HCT116 (cell line): ENCODE measurements around the gene MYOM1. TPM values are rescaled to one million over a fixed set of nuclear protein-coding genes. Genes with fewer than 3 reads are reported as not detected.

Experiments
- ATAC-seq: fragments of 200-7000 bp; cut with Tn5 transposase; 2 replicates; pipeline ENCODE4 v1.9.1; 2020; ENCODE audit warnings: mild to moderate bottlenecking, moderate library complexity
- BruUV-seq: library from RNA; stranded (reverse); fragments of 400-500 nt; replicated peaks from 2 replicates; lab custom pipeline; 2021; lab: Mats Ljungman, UMichigan
- CTCF ChIA-PET: fragments of 300-600 bp; sonication (Branson Sonifier 250); formaldehyde crosslinking; loops from one replicate; lab custom pipeline; 2021; ENCODE audit warnings: antibody characterized with exemption; lab: Charles Lee
- POLR2A ChIA-PET: fragments of 300-600, 350-600 bp; sonication (Branson Sonifier 250); formaldehyde crosslinking; loops from one replicate; lab custom pipeline; 2021; ENCODE audit warnings: antibody characterized with exemption; lab: Charles Lee
- RAD21 ChIA-PET, 2 experiments: fragments of 300-600 bp; sonication (Branson Sonifier 250); formaldehyde crosslinking; loops; one replicate each; lab custom pipeline; 2023; ENCODE audit warnings: low total read pairs in 2 of 2; ENCODE audit not compliant: uncharacterized antibody in 2 of 2, unreplicated experiment in 2 of 2, low non-redundant PET in 1 of 2; lab: Charles Lee
- DNase-seq: peaks from one replicate; pipeline ENCODE4 v3.0.0-alpha.2; 2010; ENCODE audit warnings: low read depth, low spot score
- H2AFZ ChIP-seq: fragments of 200-600 bp; shearing (Covaris generic), sonication (generic); 2 replicates; pipeline ENCODE4 v1.6.1; 2017; ENCODE audit warnings: low read depth, mixed run types, mixed read lengths, antibody characterized with exemption, low read length; ENCODE audit not compliant: poor library complexity, severe bottlenecking
- H3K27ac ChIP-seq: 2 replicates; pipeline ENCODE4 v1.5.1; 2012; ENCODE audit warnings: low read depth, low read length
- H3K27me3 ChIP-seq: fragments of 200-600 bp; sonication (generic); 2 replicates; pipeline ENCODE4 v1.6.1; 2016; ENCODE audit warnings: mixed run types, low read length, mixed read lengths; ENCODE audit not compliant: insufficient read depth
- H3K36me3 ChIP-seq, 2 experiments: fragments of 200-500 bp in 1 of 2; fragments of 200-600 bp in 1 of 2; sonication (Bioruptor generic) in 1 of 2; sonication (generic) in 1 of 2; 2 replicates each; pipeline versions ENCODE4 v1.5.1 to v1.6.1; 2014 to 2016; ENCODE audit warnings: low read length in 2 of 2, inconsistent platforms in 1 of 2, mixed read lengths in 1 of 2, mixed run types in 1 of 2; ENCODE audit not compliant: insufficient read depth in 2 of 2, control insufficient read depth in 1 of 2
- H3K4me1 ChIP-seq, 2 experiments: fragments of 200-600 bp in 1 of 2; sonication (generic) in 1 of 2; 2 replicates each; pipeline versions ENCODE4 v1.5.1 to v1.6.1; 2012 to 2017; ENCODE audit warnings: low read length in 2 of 2, inconsistent platforms in 1 of 2, mild to moderate bottlenecking in 1 of 2, mixed read lengths in 1 of 2, mixed run types in 1 of 2, moderate library complexity in 1 of 2; ENCODE audit not compliant: insufficient read depth in 2 of 2, control insufficient read depth in 1 of 2
- H3K4me2 ChIP-seq: fragments of 200-600 bp; sonication (generic); 2 replicates; pipeline ENCODE4 v1.6.1; 2017; ENCODE audit warnings: mixed run types, low read length, mixed read lengths
- H3K4me3 ChIP-seq, 2 experiments: fragments of 200-600 bp in 1 of 2; sonication (generic) in 1 of 2; replicated peaks in 1 of 2; 2 replicates each; pipeline ENCODE4 v1.5.1; 2011 to 2016; ENCODE audit warnings: low read length in 2 of 2, control low read depth in 1 of 2, low read depth in 1 of 2, mild to moderate bottlenecking in 1 of 2, mixed read lengths in 1 of 2, mixed run types in 1 of 2
- H3K79me2 ChIP-seq: fragments of 200-600 bp; sonication (generic); 2 replicates; pipeline ENCODE4 v1.6.1; 2017; ENCODE audit warnings: mild to moderate bottlenecking, mixed run types, low read length, moderate library complexity, mixed read lengths; ENCODE audit not compliant: insufficient read depth
- H3K9ac ChIP-seq: fragments of 200-600 bp; sonication (generic); 2 replicates; pipeline ENCODE4 v1.6.1; 2016; ENCODE audit warnings: low read length, mixed read lengths
- H3K9me2 ChIP-seq: fragments of 200-600 bp; sonication (generic), shearing (Covaris generic); 2 replicates; pipeline ENCODE4 v1.6.1; 2017; ENCODE audit warnings: mixed run types, mild to moderate bottlenecking, moderate library complexity; ENCODE audit not compliant: insufficient read depth
- H3K9me3 ChIP-seq, 2 experiments: fragments of 200-500 bp in 1 of 2; fragments of 200-600 bp in 1 of 2; sonication (Bioruptor generic) in 1 of 2; sonication (generic) in 1 of 2; 2 replicates each; pipeline ENCODE4 v1.6.1; 2014 to 2017; ENCODE audit warnings: low read length in 2 of 2, mixed read lengths in 2 of 2, inconsistent platforms in 1 of 2, low read depth in 1 of 2, mild to moderate bottlenecking in 1 of 2, mixed run types in 1 of 2, moderate library complexity in 1 of 2; ENCODE audit not compliant: control insufficient read depth in 1 of 2, insufficient read depth in 1 of 2
- H4K20me1 ChIP-seq: fragments of 200-600 bp; sonication (generic), shearing (Covaris generic); 2 replicates; pipeline ENCODE4 v1.6.1; 2017; ENCODE audit warnings: mixed run types, mild to moderate bottlenecking, moderate library complexity; ENCODE audit not compliant: insufficient read depth
- CEBPB ChIP-seq: IDR thresholded peaks from 2 replicates; pipeline ENCODE4 v1.6.1; 2012; ENCODE audit warnings: low read depth
- EGR1 ChIP-seq: IDR thresholded peaks from 2 replicates; pipeline ENCODE4 v1.6.1; 2012; ENCODE audit warnings: low read depth
- ELF1 ChIP-seq: IDR thresholded peaks from 2 replicates; pipeline ENCODE4 v1.6.1; 2012; ENCODE audit warnings: low read depth, borderline replicate concordance
- EZH2phosphoT487 ChIP-seq: fragments of 200-600 bp; IDR thresholded peaks from 2 replicates; pipeline ENCODE4 v1.6.1; 2018; ENCODE audit warnings: antibody characterized with exemption, borderline replicate concordance
- FOSL1 ChIP-seq: IDR thresholded peaks from 2 replicates; pipeline ENCODE4 v1.6.1; 2012; ENCODE audit warnings: low read depth
- JUND ChIP-seq: IDR thresholded peaks from 2 replicates; pipeline ENCODE4 v1.6.1; 2012
- RAD21 ChIP-seq: IDR thresholded peaks from 2 replicates; pipeline ENCODE4 v1.6.1; 2012; ENCODE audit warnings: low read depth, mild to moderate bottlenecking
- SIN3A ChIP-seq: IDR thresholded peaks from 2 replicates; pipeline ENCODE4 v1.6.1; 2012; ENCODE audit warnings: low read depth
- SP1 ChIP-seq: IDR thresholded peaks from 2 replicates; pipeline ENCODE4 v1.6.1; 2012; ENCODE audit warnings: low read depth
- SRF ChIP-seq: IDR thresholded peaks from 2 replicates; pipeline ENCODE4 v1.6.1; 2012; ENCODE audit warnings: low read depth
- TCF7L2 ChIP-seq: IDR thresholded peaks from 2 replicates; pipeline ENCODE4 v1.7.0; 2011; ENCODE audit warnings: borderline replicate concordance, inconsistent platforms; ENCODE audit not compliant: insufficient read depth, insufficient read length; ENCODE audit errors: extremely low read depth
- YY1 ChIP-seq: IDR thresholded peaks from 2 replicates; pipeline ENCODE4 v1.6.1; 2011; ENCODE audit warnings: low read length, low read depth, moderate library complexity, mild to moderate bottlenecking; ENCODE audit not compliant: insufficient replicate concordance; ENCODE audit errors: extremely low read depth
- ZFX ChIP-seq: fragments of 450-650 bp; IDR thresholded peaks from 2 replicates; pipeline ENCODE4 v1.6.1; 2017
- intact Hi-C: fragments of 100-400 bp; cut with micrococcal nuclease; formaldehyde crosslinking; loops from 2 replicates; pipeline ENCODE4 v1.10.0; 2022
- total RNA-seq: library from RNA; stranded (reverse); gene quantifications from one replicate; pipeline ENCODE4 v1.2.1, GENCODE V29; 2021; ENCODE audit not compliant: unreplicated experiment
- TF ChIP-seq, protein P1 (sequence below): IDR thresholded peaks from 2 replicates; pipeline ENCODE4 v1.6.1; 2012
- TF ChIP-seq, protein P2 (sequence below): IDR thresholded peaks from 2 replicates; pipeline ENCODE4 v1.6.1; 2012
- TF ChIP-seq, protein P3 (sequence below): IDR thresholded peaks from 2 replicates; pipeline ENCODE4 v1.6.1; 2012; ENCODE audit warnings: low read depth
- TF ChIP-seq, protein P4 (sequence below), 3 experiments: fragments of 200-600 bp in 1 of 3; sonication (generic) in 1 of 3; IDR thresholded peaks in 2 of 3; conservative IDR thresholded peaks in 1 of 3; 2 replicates each; pipeline ENCODE4 v1.5.1; 2012 to 2017; ENCODE audit warnings: low read depth in 2 of 3, low read length in 2 of 3, antibody characterized with exemption in 1 of 3, borderline replicate concordance in 1 of 3, control low read depth in 1 of 3, mild to moderate bottlenecking in 1 of 3, mixed read lengths in 1 of 3, mixed run types in 1 of 3, moderate library complexity in 1 of 3; ENCODE audit not compliant: insufficient read depth in 1 of 3
- TF ChIP-seq, protein P5 (sequence below): IDR thresholded peaks from 2 replicates; pipeline ENCODE4 v1.6.1; 2011; ENCODE audit warnings: mild to moderate bottlenecking, low read length, moderate library complexity; ENCODE audit not compliant: insufficient replicate concordance; ENCODE audit errors: extremely low read depth

The MYOM1 gene
- total RNA-seq, 1 experiment from 2014 or later: 0.52 TPM

DNA sequence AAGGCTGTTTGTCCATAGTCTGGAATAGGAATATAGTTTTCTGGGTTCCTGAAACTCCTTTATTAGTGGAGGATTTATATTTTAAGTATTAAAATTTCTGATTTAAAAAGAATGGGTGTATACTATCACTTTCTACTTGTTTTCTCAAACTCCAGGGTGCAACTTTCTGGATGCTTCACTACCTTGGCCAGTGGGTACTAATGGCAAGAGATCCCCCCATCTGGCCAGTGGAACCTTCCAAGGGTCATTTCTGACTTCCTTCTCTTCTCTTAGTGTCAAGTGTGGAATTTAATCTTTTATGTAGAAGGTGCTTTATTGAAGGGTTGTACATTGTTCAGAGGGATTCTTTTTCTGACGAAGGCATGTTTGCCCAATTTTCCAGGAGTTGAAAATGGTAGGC lies 120.4 kb downstream of the MYOM1 start:
- Histone ChIP-seq H3K9me3 (no peaks in the 10 kb centered on the region), H4K20me1 (no peaks in the 10 kb centered on the region), H3K27ac (no peak overlapping the region), H3K36me3 (no peaks in the 10 kb centered on the region), H3K9ac (no peak overlapping the region), H3K4me1 (peaks cover 0 to 2% of the 10 kb centered on the region in 2 experiments; a peak in 1 of 4 replicates), H3K4me3 (no peak overlapping the region), H3K9me2 (no peaks in the 10 kb centered on the region), H3K4me2 (no peak overlapping the region), H3K79me2 (no peaks in the 10 kb centered on the region), H2AFZ (no peak overlapping the region), H3K27me3 (no peaks in the 10 kb centered on the region)
- ATAC-seq (no peak), DNase-seq (no peak)
- CTCF ChIA-PET: no interaction called here
- POLR2A ChIA-PET: no interaction called here
- no TSS peak for BruUV-seq
- TF ChIP-seq ELF1 (no peak), EGR1 (no peak), SRF (no peak), EZH2phosphoT487 (no peak), JUND (no peak), CEBPB (no peak), TCF7L2 (no peak), SIN3A (no peak), FOSL1 (no peak), SP1 (no peak), RAD21 (no peak), ZFX (no peak), YY1 (no peak)
- TF ChIP-seq, protein P1, sequence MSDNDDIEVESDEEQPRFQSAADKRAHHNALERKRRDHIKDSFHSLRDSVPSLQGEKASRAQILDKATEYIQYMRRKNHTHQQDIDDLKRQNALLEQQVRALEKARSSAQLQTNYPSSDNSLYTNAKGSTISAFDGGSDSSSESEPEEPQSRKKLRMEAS: no peak
- TF ChIP-seq, protein P2, sequence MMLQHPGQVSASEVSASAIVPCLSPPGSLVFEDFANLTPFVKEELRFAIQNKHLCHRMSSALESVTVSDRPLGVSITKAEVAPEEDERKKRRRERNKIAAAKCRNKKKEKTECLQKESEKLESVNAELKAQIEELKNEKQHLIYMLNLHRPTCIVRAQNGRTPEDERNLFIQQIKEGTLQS: no peak
- TF ChIP-seq, protein P3, sequence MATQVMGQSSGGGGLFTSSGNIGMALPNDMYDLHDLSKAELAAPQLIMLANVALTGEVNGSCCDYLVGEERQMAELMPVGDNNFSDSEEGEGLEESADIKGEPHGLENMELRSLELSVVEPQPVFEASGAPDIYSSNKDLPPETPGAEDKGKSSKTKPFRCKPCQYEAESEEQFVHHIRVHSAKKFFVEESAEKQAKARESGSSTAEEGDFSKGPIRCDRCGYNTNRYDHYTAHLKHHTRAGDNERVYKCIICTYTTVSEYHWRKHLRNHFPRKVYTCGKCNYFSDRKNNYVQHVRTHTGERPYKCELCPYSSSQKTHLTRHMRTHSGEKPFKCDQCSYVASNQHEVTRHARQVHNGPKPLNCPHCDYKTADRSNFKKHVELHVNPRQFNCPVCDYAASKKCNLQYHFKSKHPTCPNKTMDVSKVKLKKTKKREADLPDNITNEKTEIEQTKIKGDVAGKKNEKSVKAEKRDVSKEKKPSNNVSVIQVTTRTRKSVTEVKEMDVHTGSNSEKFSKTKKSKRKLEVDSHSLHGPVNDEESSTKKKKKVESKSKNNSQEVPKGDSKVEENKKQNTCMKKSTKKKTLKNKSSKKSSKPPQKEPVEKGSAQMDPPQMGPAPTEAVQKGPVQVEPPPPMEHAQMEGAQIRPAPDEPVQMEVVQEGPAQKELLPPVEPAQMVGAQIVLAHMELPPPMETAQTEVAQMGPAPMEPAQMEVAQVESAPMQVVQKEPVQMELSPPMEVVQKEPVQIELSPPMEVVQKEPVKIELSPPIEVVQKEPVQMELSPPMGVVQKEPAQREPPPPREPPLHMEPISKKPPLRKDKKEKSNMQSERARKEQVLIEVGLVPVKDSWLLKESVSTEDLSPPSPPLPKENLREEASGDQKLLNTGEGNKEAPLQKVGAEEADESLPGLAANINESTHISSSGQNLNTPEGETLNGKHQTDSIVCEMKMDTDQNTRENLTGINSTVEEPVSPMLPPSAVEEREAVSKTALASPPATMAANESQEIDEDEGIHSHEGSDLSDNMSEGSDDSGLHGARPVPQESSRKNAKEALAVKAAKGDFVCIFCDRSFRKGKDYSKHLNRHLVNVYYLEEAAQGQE: no peak
- TF ChIP-seq, protein P4, sequence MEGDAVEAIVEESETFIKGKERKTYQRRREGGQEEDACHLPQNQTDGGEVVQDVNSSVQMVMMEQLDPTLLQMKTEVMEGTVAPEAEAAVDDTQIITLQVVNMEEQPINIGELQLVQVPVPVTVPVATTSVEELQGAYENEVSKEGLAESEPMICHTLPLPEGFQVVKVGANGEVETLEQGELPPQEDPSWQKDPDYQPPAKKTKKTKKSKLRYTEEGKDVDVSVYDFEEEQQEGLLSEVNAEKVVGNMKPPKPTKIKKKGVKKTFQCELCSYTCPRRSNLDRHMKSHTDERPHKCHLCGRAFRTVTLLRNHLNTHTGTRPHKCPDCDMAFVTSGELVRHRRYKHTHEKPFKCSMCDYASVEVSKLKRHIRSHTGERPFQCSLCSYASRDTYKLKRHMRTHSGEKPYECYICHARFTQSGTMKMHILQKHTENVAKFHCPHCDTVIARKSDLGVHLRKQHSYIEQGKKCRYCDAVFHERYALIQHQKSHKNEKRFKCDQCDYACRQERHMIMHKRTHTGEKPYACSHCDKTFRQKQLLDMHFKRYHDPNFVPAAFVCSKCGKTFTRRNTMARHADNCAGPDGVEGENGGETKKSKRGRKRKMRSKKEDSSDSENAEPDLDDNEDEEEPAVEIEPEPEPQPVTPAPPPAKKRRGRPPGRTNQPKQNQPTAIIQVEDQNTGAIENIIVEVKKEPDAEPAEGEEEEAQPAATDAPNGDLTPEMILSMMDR (IDR thresholded peaks at IDR 0.05 in 2 of 3, conservative IDR thresholded peaks at IDR 0.05 in 1 of 3; ENCODE audit: borderline replicate concordance in 1 of 3, insufficient read depth in 1 of 3, low read depth in 2 of 3, low read length in 2 of 3): no peak
- TF ChIP-seq, protein P5, sequence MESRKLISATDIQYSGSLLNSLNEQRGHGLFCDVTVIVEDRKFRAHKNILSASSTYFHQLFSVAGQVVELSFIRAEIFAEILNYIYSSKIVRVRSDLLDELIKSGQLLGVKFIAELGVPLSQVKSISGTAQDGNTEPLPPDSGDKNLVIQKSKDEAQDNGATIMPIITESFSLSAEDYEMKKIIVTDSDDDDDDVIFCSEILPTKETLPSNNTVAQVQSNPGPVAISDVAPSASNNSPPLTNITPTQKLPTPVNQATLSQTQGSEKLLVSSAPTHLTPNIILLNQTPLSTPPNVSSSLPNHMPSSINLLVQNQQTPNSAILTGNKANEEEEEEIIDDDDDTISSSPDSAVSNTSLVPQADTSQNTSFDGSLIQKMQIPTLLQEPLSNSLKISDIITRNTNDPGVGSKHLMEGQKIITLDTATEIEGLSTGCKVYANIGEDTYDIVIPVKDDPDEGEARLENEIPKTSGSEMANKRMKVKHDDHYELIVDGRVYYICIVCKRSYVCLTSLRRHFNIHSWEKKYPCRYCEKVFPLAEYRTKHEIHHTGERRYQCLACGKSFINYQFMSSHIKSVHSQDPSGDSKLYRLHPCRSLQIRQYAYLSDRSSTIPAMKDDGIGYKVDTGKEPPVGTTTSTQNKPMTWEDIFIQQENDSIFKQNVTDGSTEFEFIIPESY: no peak
- RAD21 ChIA-PET: no interaction called here
- intact Hi-C loops: no loop called here
